GM18502 (cell line): Measurements from ENCODE around the gene TMPRSS12.
"Not testable (repeated sequence)": the region's sequence is repeated elsewhere in the genome, so short reads cannot be mapped to it uniquely, and the experiment has no call there.

Experiments used
- ATAC-seq: cut with Tn5 transposase; IDR thresholded peaks from one replicate; pipeline ENCODE4 v1.9.1; 2021; ENCODE audit warnings: mild to moderate bottlenecking; ENCODE audit not compliant: unreplicated experiment, poor library complexity

TMPRSS12 gene

GRCh38 chr12:50855679-50856078 lies 13.0 kb downstream of the TMPRSS12 start:
- not testable (repeated sequence) for ATAC-seq

GRCh38 chr12:50859621-50860310 lies 17.0 kb downstream of the TMPRSS12 start:
- ATAC-seq, result no peak

GRCh38 chr12:50862316-50862715 lies 19.6 kb downstream of the TMPRSS12 start:
- ATAC-seq, result no peak

GRCh38 chr12:50865266-50865665 lies 22.5 kb downstream of the TMPRSS12 start:
- ATAC-seq, result no peak

GRCh38 chr12:50868881-50869280 lies 26.2 kb downstream of the TMPRSS12 start:
- ATAC-seq, result not testable (repeated sequence)

- ATAC-seq, result no peak
Measured at GRCh38 chr12:50882563-50882962, 39.8 kb downstream of the TMPRSS12 start.

- ATAC-seq, result no peak
Measured at GRCh38 chr12:50887191-50887590, 44.5 kb downstream of the TMPRSS12 start.

- no peak for ATAC-seq
Measured at GRCh38 chr12:50888666-50889065, 45.9 kb downstream of the TMPRSS12 start.

- ATAC-seq, result no peak
Measured at GRCh38 chr12:50894241-50894640, 51.5 kb downstream of the TMPRSS12 start.

GRCh38 chr12:50901685-50902113 lies 59.0 kb downstream of the TMPRSS12 start:
- ATAC-seq, result no peak

- ATAC-seq, result not testable (repeated sequence)
Measured at GRCh38 chr12:50908479-50908878, 65.8 kb downstream of the TMPRSS12 start.

GRCh38 chr12:50912361-50912760 lies 69.6 kb downstream of the TMPRSS12 start:
- ATAC-seq, result not testable (repeated sequence)

- no peak for ATAC-seq
Measured at GRCh38 chr12:50913224-50913623, 70.5 kb downstream of the TMPRSS12 start.

- ATAC-seq, result no peak
Measured at GRCh38 chr12:50914872-50915484, 72.3 kb downstream of the TMPRSS12 start.

GRCh38 chr12:50916292-50916691 lies 73.6 kb downstream of the TMPRSS12 start:
- no peak for ATAC-seq

GRCh38 chr12:50918584-50919316 lies 76.0 kb downstream of the TMPRSS12 start:
- ATAC-seq, result no peak

GRCh38 chr12:50922820-50923219 lies 80.1 kb downstream of the TMPRSS12 start:
- ATAC-seq, result no peak

GRCh38 chr12:50923361-50924130 lies 80.8 kb downstream of the TMPRSS12 start:
- no peak for ATAC-seq

GRCh38 chr12:50924131-50924438 lies 81.4 kb downstream of the TMPRSS12 start:
- peak; percentile 34 for ATAC-seq

- peak; percentile 94 for ATAC-seq
Measured at GRCh38 chr12:50924439-50925341, 82.0 kb downstream of the TMPRSS12 start.
